ENCODE measurements around the gene CDKAL1. TPM values are rescaled to one million over a fixed set of nuclear protein-coding genes. Genes with fewer than 3 reads are reported as not detected.

The CDKAL1 gene
- total RNA-seq, 2 donors from 2014 or later: 12.1 to 19.0 TPM

- DNase-seq (ENCODE audit: low spot score): no peak
- Histone ChIP-seq H3K27me3 (replicated peaks; ENCODE audit: insufficient read depth) (no peaks in the 10 kb centered on the region), H3K4me3 (no peak overlapping the region), H3K9me3 (no peaks in the 10 kb centered on the region), H3K4me1 (replicated peaks) (no peaks in the 10 kb centered on the region), H3K27ac (no peak overlapping the region), H3K36me3 (no peaks in the 10 kb centered on the region)
- intact Hi-C loops (cut with DNase I): no loop called here
- no peak for TF ChIP-seq POLR2A (IDR thresholded peaks at IDR 0.05)
- no peak for TF ChIP-seq CTCF (IDR thresholded peaks at IDR 0.05)
- TF ChIP-seq POLR2AphosphoS5 (IDR thresholded peaks at IDR 0.05): no peak
- WGBS: 76% methylated on average over 1 of the region's 1 CpG
Observed at GRCh38 chr6:21024616-21025015, 490.4 kb downstream of the CDKAL1 start.

DNA sequence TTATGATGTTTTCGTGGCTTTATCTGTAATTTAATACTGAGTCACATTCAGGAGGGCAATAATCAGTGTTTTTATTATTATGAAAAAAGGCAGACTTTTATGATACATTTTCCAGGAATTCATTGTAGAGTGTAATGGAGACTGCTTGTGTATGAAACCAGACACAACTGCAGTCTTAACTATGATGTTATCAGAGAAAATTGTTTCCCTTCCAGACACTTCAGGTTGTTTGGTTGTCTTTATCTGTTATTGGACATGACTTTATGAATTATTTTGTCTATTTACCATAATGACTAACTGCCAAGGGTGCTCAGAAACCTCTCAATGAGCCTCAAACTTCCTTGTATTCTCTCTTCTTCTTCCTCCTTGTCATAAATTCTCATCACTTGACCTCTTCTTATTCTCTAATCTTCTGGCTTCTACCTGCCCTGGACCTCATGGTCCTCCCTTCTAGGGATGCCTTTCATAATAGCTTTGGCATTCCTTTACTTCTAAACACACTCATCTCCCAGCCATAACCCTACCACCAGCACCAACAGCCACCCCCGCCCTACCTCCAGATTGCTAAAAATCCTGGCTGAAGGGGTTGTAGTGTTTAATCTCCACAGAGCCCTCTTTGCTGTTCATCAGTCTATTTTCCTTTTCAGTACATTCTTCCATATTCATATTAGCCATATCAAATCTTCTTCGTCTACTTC lies 492.5 kb downstream of the CDKAL1 start:
- H3K9me3 ChIP-seq: no peaks in the 10 kb centered on the region
- no peaks in the 10 kb centered on the region for H3K27me3 ChIP-seq (replicated peaks; ENCODE audit: insufficient read depth)
- DNase-seq (ENCODE audit: low spot score): no peak
- H3K27ac ChIP-seq: no peak overlapping the region
- H3K4me1 ChIP-seq (replicated peaks): no peaks in the 10 kb centered on the region
- TF ChIP-seq POLR2A (IDR thresholded peaks at IDR 0.05): no peak
- intact Hi-C loops (cut with DNase I): no loop called here
- WGBS: 81% methylated on average over 3 of the region's 3 CpGs
- H3K4me3 ChIP-seq: no peak overlapping the region
- H3K36me3 ChIP-seq: no peaks in the 10 kb centered on the region

DNA sequence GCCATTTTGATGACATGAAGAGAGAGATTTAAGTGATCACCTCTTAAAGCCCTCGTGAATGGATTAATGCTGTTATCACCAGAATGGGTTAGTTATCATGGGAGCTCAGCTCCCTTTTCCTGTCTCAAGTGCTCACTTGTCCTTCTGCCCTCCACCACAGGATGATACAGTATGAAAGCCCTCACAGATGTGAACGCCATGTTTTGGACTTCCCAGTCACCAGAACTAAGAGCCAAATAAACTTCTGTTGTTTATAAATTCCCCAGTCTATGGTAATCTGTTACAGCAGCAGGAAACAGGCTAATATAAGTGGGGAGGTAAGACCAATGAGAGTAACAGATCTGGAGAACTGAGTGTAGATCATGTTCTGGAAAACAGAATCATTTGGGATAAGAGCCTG lies 493.2 kb downstream of the CDKAL1 start:
- no peak overlapping the region for H3K4me3 ChIP-seq
- H3K4me1 ChIP-seq (replicated peaks): no peaks in the 10 kb centered on the region
- no peak for DNase-seq (ENCODE audit: low spot score)
- intact Hi-C loops (cut with DNase I): no loop called here
- no peaks in the 10 kb centered on the region for H3K9me3 ChIP-seq
- 98% methylated on average over 2 of the region's 2 CpGs for WGBS
- no peak overlapping the region for H3K27ac ChIP-seq
- no peaks in the 10 kb centered on the region for H3K36me3 ChIP-seq
- no peak for TF ChIP-seq POLR2A (IDR thresholded peaks at IDR 0.05)
- no peak for TF ChIP-seq CTCF (IDR thresholded peaks at IDR 0.05)
- H3K27me3 ChIP-seq (replicated peaks; ENCODE audit: insufficient read depth): no peaks in the 10 kb centered on the region

DNA sequence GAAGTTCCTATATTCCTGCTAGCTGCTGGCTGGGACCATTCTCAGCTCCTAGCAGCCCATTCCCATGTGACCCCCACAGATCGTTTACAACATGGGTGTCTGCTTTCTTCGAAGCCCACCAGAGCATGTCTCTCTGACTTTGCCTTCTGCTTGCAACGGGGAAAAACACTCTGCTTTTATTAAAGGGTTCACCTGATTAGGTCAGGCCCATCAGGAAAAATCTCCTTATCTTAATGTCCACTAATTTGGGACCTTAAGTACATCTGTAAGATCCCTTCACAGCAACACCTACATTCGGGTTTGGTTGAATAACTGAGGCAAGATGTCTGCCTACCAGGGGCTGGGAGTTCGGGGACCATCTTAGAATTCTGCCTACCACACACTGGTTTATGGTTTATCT lies 496.9 kb downstream of the CDKAL1 start:
- Histone ChIP-seq H3K27me3 (replicated peaks; ENCODE audit: insufficient read depth) (no peaks in the 10 kb centered on the region), H3K9me3 (no peaks in the 10 kb centered on the region), H3K4me3 (no peak overlapping the region), H3K27ac (no peak overlapping the region), H3K36me3 (no peaks in the 10 kb centered on the region), H3K4me1 (replicated peaks) (no peaks in the 10 kb centered on the region)
- WGBS: 96% methylated on average over 5 of the region's 5 CpGs
- intact Hi-C loops (cut with DNase I): no loop called here
- no peak for TF ChIP-seq POLR2A (IDR thresholded peaks at IDR 0.05)
- TF ChIP-seq POLR2AphosphoS5 (IDR thresholded peaks at IDR 0.05): no peak
- TF ChIP-seq CTCF (IDR thresholded peaks at IDR 0.05): no peak
- DNase-seq (ENCODE audit: low spot score): no peak

- Histone ChIP-seq H3K27ac (no peak overlapping the region), H3K27me3 (replicated peaks; ENCODE audit: insufficient read depth) (no peaks in the 10 kb centered on the region), H3K36me3 (no peaks in the 10 kb centered on the region), H3K4me1 (replicated peaks) (no peaks in the 10 kb centered on the region), H3K4me3 (no peak overlapping the region), H3K9me3 (no peaks in the 10 kb centered on the region)
- DNase-seq (ENCODE audit: low spot score): no peak
- intact Hi-C loops (cut with DNase I): no loop called here
- WGBS: 82% methylated on average over 1 of the region's 1 CpG
- TF ChIP-seq CTCF (IDR thresholded peaks at IDR 0.05): no peak
- TF ChIP-seq POLR2A (IDR thresholded peaks at IDR 0.05): no peak
- TF ChIP-seq POLR2AphosphoS5 (IDR thresholded peaks at IDR 0.05): no peak
Observed at GRCh38 chr6:21033084-21033483, 498.8 kb downstream of the CDKAL1 start.

All from prostate gland (tissue), 2 donors.